Upper lobe of left lung (tissue), 4 donors: ENCODE results near the gene NCLN.

Source experiments
- CTCF ChIP-seq, 6 experiments: fragments of 450-650 bp in 4 of 6; fragments of 200-600 bp in 2 of 6; sonication (generic) in 2 of 6; IDR thresholded peaks; one replicate each; pipeline ENCODE4 v1.5.1; 2016 to 2019; ENCODE audit warnings: antibody characterized with exemption in 6 of 6
- POLR2A ChIP-seq, 4 donors: fragments of 450-650 bp; IDR thresholded peaks; one replicate each; pipeline ENCODE4 v1.5.1; 2016 to 2017; ENCODE audit warnings: antibody characterized with exemption in 4 of 4, mild to moderate bottlenecking in 2 of 4
- POLR2AphosphoS5 ChIP-seq, 2 donors: sonication (generic); formaldehyde crosslinking; IDR thresholded peaks; one replicate each; pipeline ENCODE4 v1.5.1; 2017; ENCODE audit warnings: antibody characterized with exemption in 2 of 2

GRCh38 chr19:3186891-3187661 is 1.3 kb downstream of the NCLN start:
- TF ChIP-seq CTCF (IDR thresholded peaks at IDR 0.05), result no peak
- no peak for TF ChIP-seq POLR2A (IDR thresholded peaks at IDR 0.05)
- no peak for TF ChIP-seq POLR2AphosphoS5 (IDR thresholded peaks at IDR 0.05)
